ENCODE results near the gene TSR3.

DNA sequence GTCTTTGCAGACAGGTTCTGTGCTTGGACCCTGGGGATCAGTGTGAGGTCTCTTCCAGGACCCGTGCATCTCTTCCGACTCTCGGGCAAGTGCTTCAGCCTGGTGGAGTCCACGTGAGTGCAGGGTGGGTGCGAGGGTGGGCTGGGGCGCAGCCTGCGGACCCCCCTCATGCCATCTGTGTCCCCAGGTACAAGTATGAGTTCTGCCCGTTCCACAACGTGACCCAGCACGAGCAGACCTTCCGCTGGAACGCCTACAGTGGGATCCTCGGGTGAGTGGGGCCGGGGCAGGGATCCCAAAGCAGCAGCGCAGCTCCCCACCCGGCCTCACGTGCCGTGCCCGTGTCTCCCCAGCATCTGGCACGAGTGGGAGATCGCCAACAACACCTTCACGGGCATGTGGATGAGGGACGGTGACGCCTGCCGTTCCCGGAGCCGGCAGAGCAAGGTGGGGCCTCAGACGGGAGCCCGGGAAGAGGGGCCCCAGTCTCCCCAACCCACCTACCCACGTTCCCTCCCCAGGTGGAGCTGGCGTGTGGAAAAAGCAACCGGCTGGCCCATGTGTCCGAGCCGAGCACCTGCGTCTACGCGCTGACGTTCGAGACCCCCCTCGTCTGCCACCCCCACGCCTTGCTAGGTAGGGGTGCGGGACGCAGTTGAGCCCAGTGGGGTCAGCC, 10.1 kb upstream of the TSR3 start:
- TF ChIP-seq, protein P1, sequence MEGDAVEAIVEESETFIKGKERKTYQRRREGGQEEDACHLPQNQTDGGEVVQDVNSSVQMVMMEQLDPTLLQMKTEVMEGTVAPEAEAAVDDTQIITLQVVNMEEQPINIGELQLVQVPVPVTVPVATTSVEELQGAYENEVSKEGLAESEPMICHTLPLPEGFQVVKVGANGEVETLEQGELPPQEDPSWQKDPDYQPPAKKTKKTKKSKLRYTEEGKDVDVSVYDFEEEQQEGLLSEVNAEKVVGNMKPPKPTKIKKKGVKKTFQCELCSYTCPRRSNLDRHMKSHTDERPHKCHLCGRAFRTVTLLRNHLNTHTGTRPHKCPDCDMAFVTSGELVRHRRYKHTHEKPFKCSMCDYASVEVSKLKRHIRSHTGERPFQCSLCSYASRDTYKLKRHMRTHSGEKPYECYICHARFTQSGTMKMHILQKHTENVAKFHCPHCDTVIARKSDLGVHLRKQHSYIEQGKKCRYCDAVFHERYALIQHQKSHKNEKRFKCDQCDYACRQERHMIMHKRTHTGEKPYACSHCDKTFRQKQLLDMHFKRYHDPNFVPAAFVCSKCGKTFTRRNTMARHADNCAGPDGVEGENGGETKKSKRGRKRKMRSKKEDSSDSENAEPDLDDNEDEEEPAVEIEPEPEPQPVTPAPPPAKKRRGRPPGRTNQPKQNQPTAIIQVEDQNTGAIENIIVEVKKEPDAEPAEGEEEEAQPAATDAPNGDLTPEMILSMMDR (IDR thresholded peaks at IDR 0.05), result no peak
- TF ChIP-seq POLR2A (IDR thresholded peaks at IDR 0.05), result no peak

All from testis (tissue), 2 donors.